CD4-positive, alpha-beta T cell treated with Interleukin-17A for 1 hour (primary cell): ENCODE data around the gene SOWAHC.
"Not testable (repeated sequence)": the region's sequence is repeated elsewhere in the genome, so short reads cannot be mapped to it uniquely, and the experiment has no call there.

Experiments
- DNase-seq: peaks from one replicate; pipeline ENCODE4 v3.0.0-alpha.2; 2020

The SOWAHC gene

GRCh38 chr2:109613922-109614714, at the start of gene SOWAHC, which contains the start of gene SEPTIN10:
SOWAHC (plus strand) TSS chr2:109614364; CDS start chr2:109614490, 126 bp downstream.
SEPTIN10 (minus strand) TSS chr2:109613966; CDS start chr2:109613827, 139 bp downstream.
- DNase-seq, result peak; percentile 79

GRCh38 chr2:109575373-109575772, 38.8 kb upstream of the SOWAHC start:
- DNase-seq, result no peak

- DNase-seq, result not testable (repeated sequence)
Observed at GRCh38 chr2:109577630-109578029, 36.5 kb upstream of the SOWAHC start.

GRCh38 chr2:109582928-109583895, 31.0 kb upstream of the SOWAHC start:
- no peak for DNase-seq

GRCh38 chr2:109586687-109587086, 27.5 kb upstream of the SOWAHC start:
- DNase-seq, result no peak

- DNase-seq, result no peak
Observed at GRCh38 chr2:109591206-109591605, 23.0 kb upstream of the SOWAHC start.

- no peak for DNase-seq
Observed at GRCh38 chr2:109592905-109593304, 21.3 kb upstream of the SOWAHC start.

GRCh38 chr2:109594246-109594885, 19.8 kb upstream of the SOWAHC start:
- DNase-seq, result no peak

GRCh38 chr2:109595644-109596043, 18.5 kb upstream of the SOWAHC start:
- DNase-seq, result no peak

GRCh38 chr2:109597283-109597682, 16.9 kb upstream of the SOWAHC start:
- DNase-seq, result no peak

- no peak for DNase-seq
Observed at GRCh38 chr2:109601783-109602182, 12.4 kb upstream of the SOWAHC start.

- no peak for DNase-seq
Observed at GRCh38 chr2:109602617-109603188, 11.5 kb upstream of the SOWAHC start.

- no peak for DNase-seq
Observed at GRCh38 chr2:109604597-109604996, 9.6 kb upstream of the SOWAHC start.

GRCh38 chr2:109607766-109608165, 6.4 kb upstream of the SOWAHC start:
- DNase-seq, result no peak

GRCh38 chr2:109609352-109610024, 4.7 kb upstream of the SOWAHC start:
- DNase-seq, result no peak

GRCh38 chr2:109611467-109612095, 2.6 kb upstream of the SOWAHC start:
- no peak for DNase-seq

- DNase-seq, result no peak
Observed at GRCh38 chr2:109613081-109613921, 863 bp upstream of the SOWAHC start.

- DNase-seq, result no peak
Observed at GRCh38 chr2:109614715-109615636, 812 bp downstream of the SOWAHC start.

- DNase-seq, result no peak
Observed at GRCh38 chr2:109615637-109616144, 1.5 kb downstream of the SOWAHC start.
